Fibroblast of lung (primary cell): ENCODE data around the gene NTRK3. TPM values are rescaled to one million over a fixed set of nuclear protein-coding genes. Genes with fewer than 3 reads are reported as not detected.

Source experiments
- DNase-seq, 2 donors: peaks; one replicate each; pipeline versions ENCODE4 v3.0.0 to v3.0.0-alpha.2; 2010; ENCODE audit warnings: low read depth in 2 of 2
- H2AFZ ChIP-seq: 2 replicates; pipeline ENCODE4 v1.5.1; 2012; ENCODE audit warnings: low read length, control low read depth, inconsistent platforms
- H3K27ac ChIP-seq: 2 replicates; pipeline ENCODE4 v1.5.1; 2011; ENCODE audit warnings: low read length, control low read depth; ENCODE audit not compliant: insufficient read depth
- H3K27me3 ChIP-seq: 2 replicates; pipeline ENCODE4 v1.5.1; 2011; ENCODE audit warnings: mild to moderate bottlenecking, low read length; ENCODE audit not compliant: control insufficient read depth, insufficient read depth
- H3K36me3 ChIP-seq: 2 replicates; pipeline ENCODE4 v1.5.1; 2011; ENCODE audit warnings: low read length; ENCODE audit not compliant: control insufficient read depth, insufficient read depth
- H3K4me1 ChIP-seq: 2 replicates; pipeline ENCODE4 v1.5.1; 2011; ENCODE audit warnings: low read length; ENCODE audit not compliant: control insufficient read depth, insufficient read depth; ENCODE audit errors: extremely low read depth
- H3K4me2 ChIP-seq: 2 replicates; pipeline ENCODE4 v1.5.1; 2011; ENCODE audit warnings: low read length, control low read depth; ENCODE audit not compliant: insufficient read depth; ENCODE audit errors: extremely low read depth
- H3K4me3 ChIP-seq, 4 experiments: fragments of 200-600 bp in 1 of 4; sonication (generic) in 1 of 4; replicated peaks in 1 of 4; 2 replicates each; pipeline ENCODE4 v1.5.1; 2011 to 2016; ENCODE audit warnings: low read length in 4 of 4, low read depth in 3 of 4, mild to moderate bottlenecking in 3 of 4, control low read depth in 2 of 4, inconsistent platforms in 1 of 4, mixed read lengths in 1 of 4; ENCODE audit not compliant: insufficient read depth in 1 of 4; ENCODE audit errors: control extremely low read depth in 1 of 4
- H3K79me2 ChIP-seq: 2 replicates; pipeline ENCODE4 v1.5.1; 2012; ENCODE audit warnings: mild to moderate bottlenecking, low read length, inconsistent platforms; ENCODE audit not compliant: control insufficient read depth, insufficient read depth
- H3K9ac ChIP-seq: 2 replicates; pipeline ENCODE4 v1.5.1; 2011; ENCODE audit warnings: mild to moderate bottlenecking, low read length, control low read depth; ENCODE audit not compliant: insufficient read depth
- H3K9me3 ChIP-seq: 2 replicates; pipeline ENCODE4 v1.5.1; 2012; ENCODE audit warnings: low read depth, low read length; ENCODE audit not compliant: control insufficient read depth, insufficient read depth
- H4K20me1 ChIP-seq: 2 replicates; pipeline ENCODE4 v1.5.1; 2011; ENCODE audit warnings: low read length; ENCODE audit not compliant: control insufficient read depth, insufficient read depth; ENCODE audit errors: extremely low read depth
- CTCF ChIP-seq, 2 donors: IDR thresholded peaks in 1 of 2; conservative IDR thresholded peaks in 1 of 2; 1 replicate in 1 of 2; 2 replicates in 1 of 2; pipeline ENCODE4 v1.5.1; 2011 to 2012; ENCODE audit warnings: low read length in 2 of 2, control low read depth in 1 of 2, inconsistent platforms in 1 of 2, low read depth in 1 of 2, mild to moderate bottlenecking in 1 of 2
- EZH2 ChIP-seq: IDR thresholded peaks from 2 replicates; pipeline ENCODE4 v1.5.1; 2012; ENCODE audit warnings: low read length, control low read depth, mild to moderate bottlenecking; ENCODE audit errors: missing control alignments
- polyA plus RNA-seq, 2 donors: library from polyadenylated mRNA; depleted of rRNA in 1 of 2; stranded (reverse) in 1 of 2; unstranded in 1 of 2; fragments of >200 nt; gene quantifications; 2 replicates each; pipeline ENCODE4 v1.2.1, GENCODE V29; 2011 to 2012; ENCODE audit warnings: missing spikeins in 1 of 2
- total RNA-seq: library from RNA; depleted of rRNA; stranded (reverse); fragments of >200 nt; gene quantifications from 2 replicates; pipeline ENCODE4 v1.2.1, GENCODE V29; 2014

The NTRK3 gene
- total and polyA plus RNA-seq, 2 donors (not counting 1 experiment from before 2014, with no cell fraction given) = 0.06 TPM; not detected in 1

- Histone ChIP-seq H3K27ac (no peak overlapping the region), H3K4me1 (no peaks in the 10 kb centered on the region), H3K9me3 (no peaks in the 10 kb centered on the region), H3K79me2 (no peaks in the 10 kb centered on the region), H3K27me3 (no peaks in the 10 kb centered on the region), H2AFZ (no peak overlapping the region), H3K4me2 (no peak overlapping the region), H3K4me3 (no peak overlapping the region), H3K36me3 (no peaks in the 10 kb centered on the region), H3K9ac (no peak overlapping the region), H4K20me1 (no peaks in the 10 kb centered on the region)
- no peak for TF ChIP-seq EZH2
- TF ChIP-seq CTCF (conservative IDR thresholded peaks at IDR 0.05 in 1 of 2, IDR thresholded peaks at IDR 0.05 in 1 of 2; ENCODE audit: low read depth in 1 of 2, low read length in 2 of 2) = no peak
- DNase-seq = no peak
Observed at GRCh38 chr15:88121968-88122530, 134.5 kb downstream of the NTRK3 start.

GRCh38 chr15:88120026-88120425 lies 136.5 kb downstream of the NTRK3 start:
- no peaks in the 10 kb centered on the region for H4K20me1 ChIP-seq
- no peaks in the 10 kb centered on the region for H3K27me3 ChIP-seq
- H3K4me2 ChIP-seq = no peak overlapping the region
- no peak overlapping the region for H3K27ac ChIP-seq
- H3K4me1 ChIP-seq = no peaks in the 10 kb centered on the region
- no peaks in the 10 kb centered on the region for H3K36me3 ChIP-seq
- H3K4me3 ChIP-seq = no peak overlapping the region
- no peak overlapping the region for H3K9ac ChIP-seq
- TF ChIP-seq CTCF (conservative IDR thresholded peaks at IDR 0.05 in 1 of 2, IDR thresholded peaks at IDR 0.05 in 1 of 2; ENCODE audit: low read depth in 1 of 2, low read length in 2 of 2) = no peak
- no peak for TF ChIP-seq EZH2
- H2AFZ ChIP-seq = no peak overlapping the region
- no peaks in the 10 kb centered on the region for H3K79me2 ChIP-seq
- DNase-seq = no peak
- H3K9me3 ChIP-seq = no peaks in the 10 kb centered on the region

GRCh38 chr15:88118741-88119140 lies 137.8 kb downstream of the NTRK3 start:
- H3K4me3 ChIP-seq = no peak overlapping the region
- H3K9ac ChIP-seq = no peak overlapping the region
- no peaks in the 10 kb centered on the region for H3K4me1 ChIP-seq
- no peak overlapping the region for H3K27ac ChIP-seq
- no peaks in the 10 kb centered on the region for H4K20me1 ChIP-seq
- no peak overlapping the region for H3K4me2 ChIP-seq
- no peaks in the 10 kb centered on the region for H3K27me3 ChIP-seq
- no peaks in the 10 kb centered on the region for H3K9me3 ChIP-seq
- no peak for DNase-seq
- TF ChIP-seq CTCF (conservative IDR thresholded peaks at IDR 0.05 in 1 of 2, IDR thresholded peaks at IDR 0.05 in 1 of 2; ENCODE audit: low read depth in 1 of 2, low read length in 2 of 2) = no peak
- no peak for TF ChIP-seq EZH2
- no peaks in the 10 kb centered on the region for H3K79me2 ChIP-seq
- H3K36me3 ChIP-seq = no peaks in the 10 kb centered on the region
- no peak overlapping the region for H2AFZ ChIP-seq
